Measurements from ENCODE around the gene FNBP1L.

FNBP1L gene

DNA sequence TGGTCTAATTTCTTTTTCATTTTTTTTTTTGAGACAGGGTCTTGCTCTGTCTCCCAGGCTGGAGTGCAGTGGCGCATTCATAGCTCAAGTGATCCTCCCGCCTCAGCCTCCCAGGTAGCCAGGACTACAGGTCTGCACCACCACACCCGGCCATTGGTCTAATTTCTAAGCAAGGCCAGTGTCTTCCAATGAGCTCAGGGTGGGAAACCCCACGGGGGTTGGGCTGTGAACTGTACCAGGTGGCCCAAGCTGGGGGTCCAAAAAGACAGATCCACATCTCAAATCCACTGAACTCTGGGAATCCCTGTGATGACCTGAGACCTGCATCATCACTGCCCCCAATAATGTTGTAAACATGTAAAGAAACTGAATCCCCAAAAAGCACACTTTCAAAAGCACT, 154.2 kb downstream of the FNBP1L start:
- POLR2A ChIA-PET, result no interaction called here
- DNase-seq (ENCODE audit: low read depth, low spot score), result no peak
- CTCF ChIA-PET, result interaction anchor here (1.1 kb wide), 1 partner anchor 77 kb away, joined by 3 read pairs; no protein-coding TSS in a partner anchor
- TF ChIP-seq, protein P1, sequence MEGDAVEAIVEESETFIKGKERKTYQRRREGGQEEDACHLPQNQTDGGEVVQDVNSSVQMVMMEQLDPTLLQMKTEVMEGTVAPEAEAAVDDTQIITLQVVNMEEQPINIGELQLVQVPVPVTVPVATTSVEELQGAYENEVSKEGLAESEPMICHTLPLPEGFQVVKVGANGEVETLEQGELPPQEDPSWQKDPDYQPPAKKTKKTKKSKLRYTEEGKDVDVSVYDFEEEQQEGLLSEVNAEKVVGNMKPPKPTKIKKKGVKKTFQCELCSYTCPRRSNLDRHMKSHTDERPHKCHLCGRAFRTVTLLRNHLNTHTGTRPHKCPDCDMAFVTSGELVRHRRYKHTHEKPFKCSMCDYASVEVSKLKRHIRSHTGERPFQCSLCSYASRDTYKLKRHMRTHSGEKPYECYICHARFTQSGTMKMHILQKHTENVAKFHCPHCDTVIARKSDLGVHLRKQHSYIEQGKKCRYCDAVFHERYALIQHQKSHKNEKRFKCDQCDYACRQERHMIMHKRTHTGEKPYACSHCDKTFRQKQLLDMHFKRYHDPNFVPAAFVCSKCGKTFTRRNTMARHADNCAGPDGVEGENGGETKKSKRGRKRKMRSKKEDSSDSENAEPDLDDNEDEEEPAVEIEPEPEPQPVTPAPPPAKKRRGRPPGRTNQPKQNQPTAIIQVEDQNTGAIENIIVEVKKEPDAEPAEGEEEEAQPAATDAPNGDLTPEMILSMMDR (IDR thresholded peaks at IDR 0.05; ENCODE audit: insufficient read depth, low read length, missing control alignments), result no peak
- H3K4me3 ChIP-seq (ENCODE audit: low read depth, low read length), result no peak overlapping the region

DNA sequence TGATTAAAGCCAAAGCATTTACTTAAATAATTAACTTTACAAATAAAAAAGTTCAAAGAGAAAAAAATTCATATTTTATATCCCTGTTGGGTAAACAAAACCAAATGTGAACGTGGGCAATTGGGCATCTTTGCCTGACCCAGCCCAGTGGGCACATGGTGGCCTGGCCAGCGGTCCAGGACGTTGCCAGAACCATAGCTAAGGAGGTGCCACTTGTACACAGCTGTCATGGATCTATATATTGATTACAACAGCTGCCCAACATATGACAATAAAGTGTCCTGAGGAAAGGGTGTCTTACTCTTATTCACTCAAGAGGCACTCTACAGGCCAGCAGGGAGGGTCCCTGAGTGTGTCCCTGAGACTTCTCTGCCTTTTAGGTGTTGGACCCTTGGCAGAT, 155.2 kb downstream of the FNBP1L start:
- no peak for DNase-seq (ENCODE audit: low read depth, low spot score)
- CTCF ChIA-PET, result no interaction called here
- no peak overlapping the region for H3K4me3 ChIP-seq (ENCODE audit: low read depth, low read length)
- POLR2A ChIA-PET, result no interaction called here
- TF ChIP-seq, protein P1 (IDR thresholded peaks at IDR 0.05; ENCODE audit: insufficient read depth, low read length, missing control alignments), result no peak

DNA sequence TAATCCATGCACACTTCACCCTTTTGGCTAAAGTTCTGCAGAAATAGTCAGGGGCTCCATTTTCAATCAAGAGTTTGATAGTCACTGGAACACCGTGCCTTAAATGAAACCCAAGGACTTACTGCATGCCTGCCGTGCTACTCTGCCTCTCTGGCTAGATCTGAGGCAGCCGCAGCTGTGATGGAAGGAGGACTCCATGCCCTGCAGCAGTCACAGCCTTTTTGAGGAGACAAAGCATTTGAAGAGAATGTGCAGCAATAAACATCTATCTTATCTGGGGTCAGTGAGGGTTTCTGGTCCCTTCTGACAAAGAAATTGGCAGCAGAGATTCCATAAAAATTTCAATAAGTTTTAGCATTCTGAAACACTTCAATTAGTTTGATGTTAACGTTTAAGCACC, 155.7 kb downstream of the FNBP1L start:
- CTCF ChIA-PET, result no interaction called here
- DNase-seq (ENCODE audit: low read depth, low spot score), result no peak
- H3K4me3 ChIP-seq (ENCODE audit: low read depth, low read length), result no peak overlapping the region
- POLR2A ChIA-PET, result no interaction called here
- TF ChIP-seq, protein P1 (IDR thresholded peaks at IDR 0.05; ENCODE audit: insufficient read depth, low read length, missing control alignments), result no peak
